Measurements from ENCODE around the gene SMARCA2.

The SMARCA2 gene

GRCh38 chr9:2178034-2178734, 163.0 kb downstream of the SMARCA2 start:
- no peak for DNase-seq

DNA sequence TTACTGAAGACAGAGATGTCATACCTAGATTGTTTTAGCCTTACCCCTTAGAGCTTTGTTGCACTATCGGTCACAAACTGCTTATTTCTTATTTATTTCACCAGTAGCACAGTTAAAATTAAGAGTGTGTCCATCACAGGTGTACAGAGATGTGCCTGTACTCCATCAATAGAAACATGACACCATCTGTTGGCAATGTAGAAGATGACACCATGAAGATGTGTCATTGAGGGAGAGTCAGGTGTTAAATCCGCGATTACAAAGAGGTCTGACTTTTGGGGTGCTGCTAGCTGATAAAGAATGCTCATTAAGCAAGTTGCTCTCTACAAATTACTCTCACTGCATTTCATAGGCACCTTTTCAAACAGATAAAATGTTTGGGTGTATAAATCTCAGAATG, 164.4 kb downstream of the SMARCA2 start:
- DNase-seq, result no peak

DNA sequence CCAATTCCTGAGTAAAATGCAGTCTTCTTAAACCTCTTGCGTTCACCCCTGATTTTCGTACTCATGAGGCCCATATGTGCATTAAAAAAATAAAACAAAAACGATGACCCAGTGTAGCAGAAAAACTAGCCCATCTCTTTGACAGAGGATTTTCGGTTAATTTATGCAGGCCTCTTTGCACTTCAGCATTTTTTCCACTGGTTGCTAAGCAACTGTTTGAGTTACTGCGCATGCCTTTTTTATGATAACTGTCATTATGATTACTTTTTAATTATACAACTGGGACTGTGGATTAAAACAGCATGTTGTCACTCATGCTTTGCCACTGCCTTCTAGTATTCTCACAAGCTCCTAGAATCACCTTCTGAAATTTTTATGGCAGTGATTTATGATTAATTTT, 165.0 kb downstream of the SMARCA2 start:
- no peak for DNase-seq

DNA sequence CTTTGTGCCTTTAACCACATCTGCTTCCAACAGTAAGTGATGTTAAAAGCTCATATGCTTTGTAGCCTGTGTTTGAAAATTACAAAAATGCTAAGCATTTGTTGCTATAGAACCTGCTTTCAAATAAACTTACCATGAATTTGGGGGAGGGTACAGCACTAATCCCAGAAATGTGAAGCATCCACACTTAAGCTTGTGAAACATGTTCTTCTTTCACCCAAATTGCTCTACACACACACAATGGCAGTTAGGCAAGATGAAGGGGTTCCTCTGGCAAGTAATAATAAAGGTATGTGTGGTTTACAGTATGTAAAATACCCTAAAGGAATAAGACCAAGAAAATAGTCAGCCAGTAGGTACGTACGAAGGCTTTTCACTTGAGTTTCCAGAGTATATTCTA, 165.6 kb downstream of the SMARCA2 start:
- no peak for DNase-seq

DNA sequence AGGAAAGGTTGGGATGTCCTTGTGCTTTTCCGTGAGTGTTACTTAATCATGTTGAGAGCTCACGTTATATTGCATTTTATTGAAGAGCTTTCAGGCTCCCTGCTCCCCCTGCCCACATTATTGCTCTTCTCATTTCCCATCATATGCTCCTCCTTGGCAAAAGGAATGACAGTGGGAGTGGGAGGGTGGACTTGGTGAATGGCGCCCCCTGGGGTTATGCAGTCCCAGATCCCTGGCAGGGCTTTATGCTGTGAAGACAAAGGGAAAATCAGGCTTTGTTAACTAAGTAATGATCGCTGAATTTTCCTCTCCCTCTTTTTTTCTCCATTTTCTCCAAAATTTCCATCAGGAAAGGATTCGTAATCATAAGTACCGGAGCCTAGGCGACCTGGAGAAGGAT, 166.6 kb downstream of the SMARCA2 start:
- peak in 1 of 2 donors; percentile 2 for DNase-seq

DNA sequence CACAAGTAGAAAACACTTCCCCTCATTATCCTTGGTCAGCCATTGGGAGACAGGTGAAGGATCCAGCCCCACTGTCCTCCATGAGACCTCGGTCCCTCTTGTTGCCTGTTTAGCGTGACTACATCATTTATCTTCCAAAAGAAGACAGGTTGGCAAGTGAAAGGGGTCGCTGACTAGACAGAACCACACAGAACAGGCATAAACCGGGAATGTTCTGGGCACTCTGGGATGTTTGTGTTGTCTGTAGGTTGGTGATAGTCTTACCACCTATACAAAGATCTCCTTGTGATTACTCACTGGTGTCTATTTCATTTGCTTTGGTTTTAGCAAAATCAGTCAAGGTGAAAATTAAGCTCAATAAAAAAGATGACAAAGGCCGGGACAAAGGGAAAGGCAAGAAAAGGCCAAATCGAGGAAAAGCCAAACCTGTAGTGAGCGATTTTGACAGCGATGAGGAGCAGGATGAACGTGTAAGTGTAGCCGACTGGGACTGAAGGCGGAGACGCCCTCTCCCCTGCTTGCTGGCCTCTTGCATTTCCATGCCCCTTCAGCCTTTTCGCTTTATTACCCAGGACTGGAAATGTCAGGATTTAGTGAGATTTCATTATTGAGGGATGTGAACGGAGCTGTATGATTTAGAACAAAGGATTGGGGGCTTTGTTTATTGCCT, 175.9 kb downstream of the SMARCA2 start:
- no peak for DNase-seq

GRCh38 chr9:2191609-2191972, 176.4 kb downstream of the SMARCA2 start:
- no peak for DNase-seq

DNA sequence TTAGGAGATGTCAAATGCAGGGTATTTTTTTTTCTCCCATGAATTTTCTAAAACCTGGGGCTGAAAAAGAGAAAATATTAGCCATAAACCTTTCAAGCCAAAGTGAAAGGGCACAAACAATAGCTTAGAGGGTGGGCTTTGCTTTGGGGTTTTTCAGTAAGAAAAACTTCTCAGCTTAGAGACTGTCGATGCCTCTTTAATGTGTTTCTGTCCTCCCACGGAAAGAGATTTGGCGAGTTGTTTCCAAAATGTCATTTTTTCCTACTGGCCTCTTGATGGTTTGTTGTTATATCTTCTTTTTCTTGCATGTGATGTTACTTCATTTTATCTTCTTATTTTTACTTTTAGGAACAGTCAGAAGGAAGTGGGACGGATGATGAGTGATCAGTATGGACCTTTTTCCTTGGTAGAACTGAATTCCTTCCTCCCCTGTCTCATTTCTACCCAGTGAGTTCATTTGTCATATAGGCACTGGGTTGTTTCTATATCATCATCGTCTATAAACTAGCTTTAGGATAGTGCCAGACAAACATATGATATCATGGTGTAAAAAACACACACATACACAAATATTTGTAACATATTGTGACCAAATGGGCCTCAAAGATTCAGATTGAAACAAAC, 177.3 kb downstream of the SMARCA2 start:
- DNase-seq, result no peak

- DNase-seq, result no peak
Measured at GRCh38 chr9:2193552-2193951, 178.4 kb downstream of the SMARCA2 start.

- no peak for DNase-seq
Measured at GRCh38 chr9:2195211-2195610, 180.1 kb downstream of the SMARCA2 start.

DNA sequence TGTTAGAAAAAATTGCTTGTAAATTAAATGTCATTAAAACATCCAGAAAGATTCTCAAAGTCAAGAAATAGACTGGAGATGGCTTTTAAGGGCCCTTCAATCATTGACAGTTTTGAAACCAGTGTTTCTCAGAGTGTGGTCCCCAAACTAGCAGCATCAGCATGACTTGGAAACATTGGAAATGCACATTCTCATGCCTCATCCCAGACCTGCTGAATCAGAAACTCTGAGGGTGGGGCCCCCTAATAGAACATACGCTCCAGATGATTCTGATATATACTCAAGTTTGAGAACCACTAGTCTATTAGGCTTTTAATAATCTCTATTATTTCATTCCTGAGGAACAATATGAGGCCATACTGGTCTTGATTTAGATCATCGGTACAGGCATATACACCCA, 181.6 kb downstream of the SMARCA2 start:
- DNase-seq, result no peak

DNA sequence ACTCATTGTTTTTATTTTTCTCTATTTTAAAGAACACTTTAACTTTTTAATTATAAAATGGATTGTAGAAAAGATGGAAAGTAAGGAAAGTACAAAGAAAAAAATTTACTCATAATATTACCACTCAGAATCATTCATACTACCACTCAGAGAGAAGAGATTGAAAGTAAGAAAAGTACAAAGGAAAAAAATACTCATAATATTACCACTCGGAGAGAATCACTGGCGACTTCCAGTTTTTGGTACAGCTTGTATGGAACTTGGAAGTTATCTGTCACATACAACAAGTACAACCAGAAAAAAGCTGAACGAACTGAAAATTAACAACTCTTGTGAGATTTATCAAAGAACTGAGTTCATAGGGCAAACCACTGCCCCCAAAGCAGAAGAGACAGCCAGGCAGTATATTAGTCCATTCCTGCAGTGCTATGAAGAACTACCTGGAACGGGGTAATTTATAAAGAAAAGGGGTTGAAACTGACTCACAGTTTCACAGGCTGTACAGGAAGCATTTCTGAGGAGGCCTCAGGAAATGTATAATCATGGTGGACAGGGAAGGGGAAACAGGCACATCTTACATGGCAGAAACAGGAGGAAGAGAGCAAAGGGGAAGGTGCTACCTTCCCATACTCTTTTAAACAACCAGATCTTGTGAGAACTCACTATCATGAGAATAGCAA, 183.9 kb downstream of the SMARCA2 start:
- no peak for DNase-seq

DNA sequence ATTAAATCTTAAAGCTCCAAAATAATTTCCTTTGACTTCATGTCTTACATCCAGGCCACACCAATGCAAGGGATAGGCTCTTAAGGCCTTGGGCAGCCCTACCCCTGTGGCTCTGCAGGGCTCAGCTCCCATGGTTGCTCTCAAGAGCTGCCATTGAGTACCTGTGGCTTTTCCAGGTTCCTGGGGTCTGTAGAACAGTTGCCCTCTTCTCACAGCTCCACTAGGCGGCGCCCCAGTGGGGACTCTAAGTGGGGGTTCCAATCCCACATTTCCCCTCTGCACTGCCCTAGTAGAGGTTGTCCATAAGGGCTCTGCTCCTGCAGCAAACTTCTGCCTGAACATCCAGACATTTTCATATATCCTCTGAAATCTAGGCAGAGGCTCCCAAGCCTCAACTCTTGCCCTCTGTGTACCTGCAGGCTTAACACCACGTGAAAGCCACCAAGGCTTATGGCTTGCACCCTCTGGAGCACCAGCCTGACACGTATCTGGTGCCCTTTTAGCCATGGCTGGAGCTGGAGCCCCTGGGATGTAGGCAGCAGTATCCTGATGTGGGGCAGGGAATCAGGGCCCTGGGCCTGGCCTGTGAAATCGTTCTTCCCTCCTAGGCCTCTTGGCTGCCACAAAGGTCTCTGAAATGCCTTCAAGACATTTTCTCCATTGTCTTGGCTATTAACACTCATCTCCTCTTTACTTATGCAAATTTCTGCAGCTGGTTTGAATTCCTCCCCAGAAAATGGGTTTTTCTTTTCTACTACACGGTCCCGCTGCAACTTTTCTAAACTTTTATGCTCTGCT, 185.1 kb downstream of the SMARCA2 start:
- no peak for DNase-seq

DNA sequence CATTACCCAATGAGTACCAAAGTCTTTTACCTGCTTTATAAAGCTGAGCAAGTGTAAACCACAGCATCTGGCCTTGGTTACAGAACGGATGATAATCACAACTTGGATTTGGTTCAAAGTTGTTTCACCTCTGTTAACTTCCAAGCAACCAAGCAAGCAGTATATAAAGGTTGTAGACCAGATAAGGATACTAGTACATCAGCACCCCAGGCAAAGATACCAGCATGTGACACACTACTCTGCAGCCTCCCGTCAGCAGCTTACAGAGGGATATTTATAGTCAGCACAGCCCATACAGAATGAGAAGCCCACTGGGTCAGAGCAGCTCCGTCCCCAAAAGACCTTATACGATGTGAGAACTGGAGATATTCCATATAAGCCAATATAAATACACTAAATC, 193.3 kb downstream of the SMARCA2 start:
- DNase-seq, result no peak

DNA sequence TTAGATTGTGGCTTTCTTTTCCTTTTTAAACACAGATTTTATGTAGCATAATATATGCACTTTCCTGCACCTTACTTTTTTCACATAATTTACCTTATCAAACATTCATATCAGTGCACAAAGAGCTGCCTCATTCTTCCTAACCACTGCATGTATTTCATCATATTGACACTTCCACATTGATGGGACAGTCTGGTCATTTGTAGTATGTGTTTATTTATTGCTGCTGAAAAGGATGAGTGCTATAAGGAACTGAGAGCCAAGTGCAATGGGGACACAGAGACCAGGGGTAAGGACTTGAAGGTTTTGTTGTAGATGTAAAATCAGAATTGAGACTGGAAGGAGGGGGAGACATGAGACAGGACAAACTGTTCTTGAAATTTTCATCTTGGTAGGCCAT, 193.8 kb downstream of the SMARCA2 start:
- no peak for DNase-seq

DNA sequence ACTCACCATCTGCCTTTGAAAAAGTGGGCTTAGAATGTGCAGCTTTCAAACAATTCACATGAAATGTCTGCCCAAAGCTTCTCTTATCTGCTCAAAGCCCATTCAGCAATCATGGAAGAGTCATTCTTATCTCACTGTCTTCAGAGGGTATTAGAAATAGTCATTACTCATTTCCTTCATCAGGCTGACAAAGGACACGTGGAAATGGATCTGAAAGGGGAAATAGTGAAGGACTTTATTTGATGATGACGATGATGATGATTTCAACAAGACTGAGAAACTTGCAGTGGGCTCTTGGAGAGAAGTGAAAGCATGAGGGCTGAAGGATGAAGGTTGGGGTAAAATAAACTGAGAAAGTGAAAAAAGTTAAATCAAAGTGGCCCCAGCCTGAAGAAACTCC, 194.3 kb downstream of the SMARCA2 start:
- no peak for DNase-seq

- DNase-seq, result no peak
Measured at GRCh38 chr9:2210201-2210600, 195.1 kb downstream of the SMARCA2 start.

DNA sequence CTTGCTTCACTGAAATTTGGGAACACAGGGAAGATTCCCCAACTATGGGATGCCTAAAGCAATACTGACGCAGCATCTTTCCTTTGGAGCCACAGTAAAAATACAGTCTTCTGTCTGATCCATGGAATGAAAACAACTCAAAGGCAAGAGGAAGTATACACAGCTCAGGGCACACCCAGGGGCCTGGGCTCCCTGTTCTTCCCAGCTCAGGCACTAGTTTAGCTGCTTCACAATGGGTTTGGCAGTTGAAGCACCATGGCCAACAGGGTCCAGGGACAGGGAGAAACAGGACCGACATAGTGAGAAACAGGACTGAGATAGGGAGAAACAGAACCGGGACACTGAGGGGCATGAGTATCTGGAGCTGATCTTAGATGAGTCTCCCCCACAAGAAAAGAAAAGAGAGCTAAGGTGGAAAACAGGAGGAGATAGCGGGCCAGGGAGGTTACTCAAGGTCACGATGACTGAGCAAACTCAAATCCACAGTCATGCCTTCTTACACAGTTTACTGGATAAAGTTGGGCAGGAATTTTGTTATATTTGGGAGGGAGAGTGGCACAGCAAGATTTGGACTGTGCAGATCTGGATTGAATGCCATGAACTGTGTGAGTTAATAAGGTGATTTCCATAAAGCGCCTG, 198.8 kb downstream of the SMARCA2 start:
- no peak for DNase-seq

DNA sequence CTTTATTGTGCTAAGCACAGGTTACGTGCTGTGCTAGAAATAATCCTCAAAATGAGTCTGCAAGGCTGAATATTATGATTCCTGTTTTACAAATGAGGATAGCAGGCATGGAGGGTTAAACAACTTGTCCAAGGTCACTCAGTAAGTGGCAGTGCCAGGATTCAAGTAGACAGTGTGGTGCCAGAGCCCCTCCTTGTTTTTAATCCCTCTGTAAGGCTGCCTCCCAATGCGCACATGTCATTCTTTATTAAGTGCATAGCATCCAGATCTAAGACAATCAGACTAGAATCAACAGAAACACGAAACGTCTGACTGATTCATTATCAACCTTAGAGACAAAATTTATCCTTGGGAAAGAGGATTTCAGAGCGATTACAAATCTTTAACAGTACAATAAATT, 199.6 kb downstream of the SMARCA2 start:
- DNase-seq, result no peak

GRCh38 chr9:2215921-2216441, 200.8 kb downstream of the SMARCA2 start:
- DNase-seq, result no peak

GRCh38 chr9:2216591-2216990, 201.4 kb downstream of the SMARCA2 start:
- DNase-seq, result no peak

DNA sequence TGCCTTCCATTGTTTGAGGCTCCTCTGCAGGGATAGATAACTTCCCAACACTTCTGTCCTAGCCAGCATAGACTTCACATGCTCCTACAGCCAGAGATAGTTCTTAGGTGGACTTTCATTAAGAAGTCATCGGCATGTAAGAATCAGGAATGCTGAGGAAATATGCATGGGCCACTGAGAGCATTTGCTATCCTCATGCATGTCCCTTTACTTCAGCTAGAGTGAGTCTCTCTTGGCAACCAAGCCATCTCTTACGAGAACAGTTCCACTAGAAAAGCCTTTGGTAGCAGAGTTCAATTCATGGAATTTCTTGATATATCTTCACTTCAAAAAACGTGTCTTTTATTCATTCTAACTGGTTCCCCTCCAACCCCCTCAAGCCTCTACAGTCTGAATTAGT, 202.4 kb downstream of the SMARCA2 start:
- no peak for DNase-seq

Measured in CD4-positive, alpha-beta T cell treated with Interleukin-1 beta for 1 hour (primary cell).